ENCODE data around the gene RGS3. TPM values are rescaled to one million over a fixed set of nuclear protein-coding genes. Genes with fewer than 3 reads are reported as not detected.

RGS3 gene
- total and polyA plus RNA-seq, 2 of the 13 experiments (the other 11 are each of a cell fraction or from before 2014, with no cell fraction given): 17.1 to 28.8 TPM

GRCh38 chr9:113602126-113603047 is 138.9 kb downstream of the RGS3 start (continued):
- TF ChIP-seq MTA3 (CRISPR knock-in tag; IDR thresholded peaks at IDR 0.05): no peak
- TF ChIP-seq, protein P1, sequence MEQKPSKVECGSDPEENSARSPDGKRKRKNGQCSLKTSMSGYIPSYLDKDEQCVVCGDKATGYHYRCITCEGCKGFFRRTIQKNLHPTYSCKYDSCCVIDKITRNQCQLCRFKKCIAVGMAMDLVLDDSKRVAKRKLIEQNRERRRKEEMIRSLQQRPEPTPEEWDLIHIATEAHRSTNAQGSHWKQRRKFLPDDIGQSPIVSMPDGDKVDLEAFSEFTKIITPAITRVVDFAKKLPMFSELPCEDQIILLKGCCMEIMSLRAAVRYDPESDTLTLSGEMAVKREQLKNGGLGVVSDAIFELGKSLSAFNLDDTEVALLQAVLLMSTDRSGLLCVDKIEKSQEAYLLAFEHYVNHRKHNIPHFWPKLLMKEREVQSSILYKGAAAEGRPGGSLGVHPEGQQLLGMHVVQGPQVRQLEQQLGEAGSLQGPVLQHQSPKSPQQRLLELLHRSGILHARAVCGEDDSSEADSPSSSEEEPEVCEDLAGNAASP (CRISPR knock-in tag; IDR thresholded peaks at IDR 0.05; ENCODE audit: borderline replicate concordance): peak; percentile 24; the same call in 1 of the 2 replicates
- TF ChIP-seq RFXANK (CRISPR knock-in tag; IDR thresholded peaks at IDR 0.05): no peak
- TF ChIP-seq FOSL2 (CRISPR knock-in tag; IDR thresholded peaks at IDR 0.05): peak; percentile 69
- peak in 1 of 2 experiments; percentile 28; a peak in 1 of 4 replicates for TF ChIP-seq EP300 (IDR thresholded peaks at IDR 0.05; ENCODE audit: low read depth in 2 of 2, low read length in 2 of 2)
- TF ChIP-seq EP300 (CRISPR knock-in tag; IDR thresholded peaks at IDR 0.05; ENCODE audit: borderline replicate concordance): no peak
- peak; percentile 71; the same call in 1 of the 2 replicates for TF ChIP-seq TFAP4 (IDR thresholded peaks at IDR 0.05; ENCODE audit: borderline replicate concordance, low read depth)
- TF ChIP-seq KDM5B (CRISPR knock-in tag; IDR thresholded peaks at IDR 0.05; ENCODE audit: borderline replicate concordance): peak; percentile 32; the same call in 1 of the 2 replicates
- peak; percentile 55; the same call in 1 of the 2 replicates for TF ChIP-seq ZFP91 (CRISPR knock-in tag; IDR thresholded peaks at IDR 0.05; ENCODE audit: borderline replicate concordance)
- peak; percentile 16; the same call in 1 of the 2 replicates for TF ChIP-seq CEBPG (CRISPR knock-in tag; IDR thresholded peaks at IDR 0.05)
- TF ChIP-seq ARID2 (CRISPR knock-in tag; IDR thresholded peaks at IDR 0.05; ENCODE audit: borderline replicate concordance): peak; percentile 49; the same call in 1 of the 2 replicates
- TF ChIP-seq, protein P2, sequence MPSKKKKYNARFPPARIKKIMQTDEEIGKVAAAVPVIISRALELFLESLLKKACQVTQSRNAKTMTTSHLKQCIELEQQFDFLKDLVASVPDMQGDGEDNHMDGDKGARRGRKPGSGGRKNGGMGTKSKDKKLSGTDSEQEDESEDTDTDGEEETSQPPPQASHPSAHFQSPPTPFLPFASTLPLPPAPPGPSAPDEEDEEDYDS (CRISPR knock-in tag; IDR thresholded peaks at IDR 0.05): peak; percentile 7; the same call in 1 of the 2 replicates
- TF ChIP-seq, protein P3, sequence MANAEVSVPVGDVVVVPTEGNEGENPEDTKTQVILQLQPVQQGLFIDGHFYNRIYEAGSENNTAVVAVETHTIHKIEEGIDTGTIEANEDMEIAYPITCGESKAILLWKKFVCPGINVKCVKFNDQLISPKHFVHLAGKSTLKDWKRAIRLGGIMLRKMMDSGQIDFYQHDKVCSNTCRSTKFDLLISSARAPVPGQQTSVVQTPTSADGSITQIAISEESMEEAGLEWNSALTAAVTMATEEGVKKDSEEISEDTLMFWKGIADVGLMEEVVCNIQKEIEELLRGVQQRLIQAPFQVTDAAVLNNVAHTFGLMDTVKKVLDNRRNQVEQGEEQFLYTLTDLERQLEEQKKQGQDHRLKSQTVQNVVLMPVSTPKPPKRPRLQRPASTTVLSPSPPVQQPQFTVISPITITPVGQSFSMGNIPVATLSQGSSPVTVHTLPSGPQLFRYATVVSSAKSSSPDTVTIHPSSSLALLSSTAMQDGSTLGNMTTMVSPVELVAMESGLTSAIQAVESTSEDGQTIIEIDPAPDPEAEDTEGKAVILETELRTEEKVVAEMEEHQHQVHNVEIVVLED (CRISPR knock-in tag; IDR thresholded peaks at IDR 0.05; ENCODE audit: borderline replicate concordance): no peak
- TF ChIP-seq RXRB (CRISPR knock-in tag; IDR thresholded peaks at IDR 0.05; ENCODE audit: borderline replicate concordance): peak; percentile 79
- TF ChIP-seq ELF1 (CRISPR knock-in tag; IDR thresholded peaks at IDR 0.05): peak; percentile 17; the same call in 1 of the 2 replicates
- TF ChIP-seq ZSCAN20 (CRISPR knock-in tag; IDR thresholded peaks at IDR 0.05; ENCODE audit: borderline replicate concordance): no peak
- TF ChIP-seq, protein P4, sequence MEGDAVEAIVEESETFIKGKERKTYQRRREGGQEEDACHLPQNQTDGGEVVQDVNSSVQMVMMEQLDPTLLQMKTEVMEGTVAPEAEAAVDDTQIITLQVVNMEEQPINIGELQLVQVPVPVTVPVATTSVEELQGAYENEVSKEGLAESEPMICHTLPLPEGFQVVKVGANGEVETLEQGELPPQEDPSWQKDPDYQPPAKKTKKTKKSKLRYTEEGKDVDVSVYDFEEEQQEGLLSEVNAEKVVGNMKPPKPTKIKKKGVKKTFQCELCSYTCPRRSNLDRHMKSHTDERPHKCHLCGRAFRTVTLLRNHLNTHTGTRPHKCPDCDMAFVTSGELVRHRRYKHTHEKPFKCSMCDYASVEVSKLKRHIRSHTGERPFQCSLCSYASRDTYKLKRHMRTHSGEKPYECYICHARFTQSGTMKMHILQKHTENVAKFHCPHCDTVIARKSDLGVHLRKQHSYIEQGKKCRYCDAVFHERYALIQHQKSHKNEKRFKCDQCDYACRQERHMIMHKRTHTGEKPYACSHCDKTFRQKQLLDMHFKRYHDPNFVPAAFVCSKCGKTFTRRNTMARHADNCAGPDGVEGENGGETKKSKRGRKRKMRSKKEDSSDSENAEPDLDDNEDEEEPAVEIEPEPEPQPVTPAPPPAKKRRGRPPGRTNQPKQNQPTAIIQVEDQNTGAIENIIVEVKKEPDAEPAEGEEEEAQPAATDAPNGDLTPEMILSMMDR (CRISPR knock-in tag; IDR thresholded peaks at IDR 0.05): 0 out of 2 replicates have a peak, but pooled peaks have one; percentile 17
- TF ChIP-seq GFI1 (CRISPR knock-in tag; IDR thresholded peaks at IDR 0.05; ENCODE audit: borderline replicate concordance): peak; percentile 18; the same call in 1 of the 2 replicates
